Measurements from ENCODE around the gene STK10. TPM values are rescaled to one million over a fixed set of nuclear protein-coding genes. Genes with fewer than 3 reads are reported as not detected.

The STK10 gene
- total RNA-seq, 1 donor from 2014 or later = 72.5 TPM

GRCh38 chr5:172054611-172055153 lies 133.3 kb downstream of the STK10 start:
- intact Hi-C loops (cut with DNase I) = no loop called here
- TF ChIP-seq, protein P1, sequence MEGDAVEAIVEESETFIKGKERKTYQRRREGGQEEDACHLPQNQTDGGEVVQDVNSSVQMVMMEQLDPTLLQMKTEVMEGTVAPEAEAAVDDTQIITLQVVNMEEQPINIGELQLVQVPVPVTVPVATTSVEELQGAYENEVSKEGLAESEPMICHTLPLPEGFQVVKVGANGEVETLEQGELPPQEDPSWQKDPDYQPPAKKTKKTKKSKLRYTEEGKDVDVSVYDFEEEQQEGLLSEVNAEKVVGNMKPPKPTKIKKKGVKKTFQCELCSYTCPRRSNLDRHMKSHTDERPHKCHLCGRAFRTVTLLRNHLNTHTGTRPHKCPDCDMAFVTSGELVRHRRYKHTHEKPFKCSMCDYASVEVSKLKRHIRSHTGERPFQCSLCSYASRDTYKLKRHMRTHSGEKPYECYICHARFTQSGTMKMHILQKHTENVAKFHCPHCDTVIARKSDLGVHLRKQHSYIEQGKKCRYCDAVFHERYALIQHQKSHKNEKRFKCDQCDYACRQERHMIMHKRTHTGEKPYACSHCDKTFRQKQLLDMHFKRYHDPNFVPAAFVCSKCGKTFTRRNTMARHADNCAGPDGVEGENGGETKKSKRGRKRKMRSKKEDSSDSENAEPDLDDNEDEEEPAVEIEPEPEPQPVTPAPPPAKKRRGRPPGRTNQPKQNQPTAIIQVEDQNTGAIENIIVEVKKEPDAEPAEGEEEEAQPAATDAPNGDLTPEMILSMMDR (IDR thresholded peaks at IDR 0.05) = no peak
- Histone ChIP-seq H3K27ac (no peak overlapping the region), H3K36me3 (peaks cover 97% of the 10 kb centered on the region), H3K4me3 (no peak overlapping the region), H3K4me1 (no peaks in the 10 kb centered on the region), H3K9me3 (no peaks in the 10 kb centered on the region), H3K27me3 (ENCODE audit: low read depth) (no peaks in the 10 kb centered on the region)
- ATAC-seq = peak in 1 of 2 donors; percentile 39
- DNase-seq = no peak

DNA sequence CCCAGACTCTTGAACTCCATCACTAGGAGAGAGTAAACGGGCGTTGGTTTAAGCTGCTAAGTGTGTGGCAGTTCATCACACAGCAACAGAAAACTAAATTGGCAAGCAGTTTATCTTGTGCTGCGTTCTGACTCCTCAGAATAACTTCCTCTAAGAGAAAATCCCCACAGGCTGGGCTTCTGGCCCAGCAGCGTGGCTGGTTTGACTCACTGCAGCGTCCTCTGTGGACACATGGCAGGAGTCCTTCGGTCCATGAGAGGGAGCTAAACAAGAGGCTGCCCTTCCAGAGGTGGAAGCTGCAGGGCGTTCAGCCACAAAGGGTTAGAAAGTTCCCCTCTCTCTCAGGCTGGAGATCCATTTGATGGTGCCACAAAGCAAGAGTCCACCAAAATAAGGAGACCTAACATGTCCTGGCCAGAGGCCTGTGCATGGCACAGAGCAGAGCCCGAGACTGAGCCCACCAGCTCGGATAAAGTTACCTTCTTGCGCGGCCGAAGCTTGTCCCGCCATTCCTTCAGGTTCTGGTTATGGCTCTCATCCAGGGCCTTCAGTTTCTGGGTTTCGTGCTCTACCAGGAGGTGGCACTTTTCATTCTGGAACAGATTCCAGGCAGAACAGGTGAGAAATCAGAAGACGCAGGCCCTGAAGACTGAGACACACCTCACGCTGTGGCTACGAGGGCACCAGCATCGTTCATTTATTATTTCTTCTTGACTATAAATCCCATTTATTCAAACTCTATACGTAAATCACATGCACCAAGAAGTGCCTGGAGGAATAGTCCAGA lies 135.4 kb downstream of the STK10 start:
- intact Hi-C loops (cut with DNase I) = no loop called here
- no peaks in the 10 kb centered on the region for H3K9me3 ChIP-seq
- peaks cover 89% of the 10 kb centered on the region for H3K36me3 ChIP-seq
- TF ChIP-seq, protein P1 (IDR thresholded peaks at IDR 0.05) = peak; percentile 10
- ATAC-seq (no peak), DNase-seq (no peak)
- no peak overlapping the region for H3K4me3 ChIP-seq
- H3K4me1 ChIP-seq = no peaks in the 10 kb centered on the region
- H3K27me3 ChIP-seq (ENCODE audit: low read depth) = no peaks in the 10 kb centered on the region
- H3K27ac ChIP-seq = no peak overlapping the region

DNA sequence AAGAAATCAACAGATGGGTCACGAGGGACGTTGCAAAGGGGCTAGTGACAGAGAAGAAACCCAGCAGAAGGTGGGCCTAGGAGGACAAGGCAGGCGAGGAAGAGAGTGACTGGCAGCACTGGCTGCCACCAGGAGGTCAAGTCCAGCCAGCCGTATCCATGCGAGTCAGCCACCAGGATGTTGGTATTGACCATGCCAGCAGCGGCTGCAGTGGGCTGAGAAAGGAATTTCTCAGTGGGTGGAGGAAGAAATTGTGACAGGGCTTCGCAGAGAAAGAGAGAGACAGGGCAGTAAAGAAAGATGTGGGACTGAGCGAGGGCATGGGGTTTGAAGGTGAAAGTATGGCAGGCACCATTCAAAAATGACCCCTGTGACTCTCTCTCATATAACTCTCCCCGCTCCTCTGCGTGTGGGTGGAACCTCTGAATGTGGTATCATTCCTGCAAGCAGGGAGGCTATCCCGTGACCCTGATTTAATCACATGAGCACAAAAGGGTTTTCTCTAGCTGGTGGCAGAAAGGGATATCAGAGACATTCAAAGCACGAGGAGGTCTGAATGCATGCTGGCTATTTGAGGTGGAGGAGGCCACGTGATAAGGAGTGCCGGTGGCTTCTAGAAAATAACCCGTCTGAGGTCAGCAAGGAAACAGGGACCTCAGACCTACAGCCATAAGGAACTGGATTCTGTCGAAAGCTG lies 136.2 kb downstream of the STK10 start:
- TF ChIP-seq, protein P1 (IDR thresholded peaks at IDR 0.05) = no peak
- Histone ChIP-seq H3K27ac (no peak overlapping the region), H3K36me3 (peaks cover 81% of the 10 kb centered on the region)

DNA sequence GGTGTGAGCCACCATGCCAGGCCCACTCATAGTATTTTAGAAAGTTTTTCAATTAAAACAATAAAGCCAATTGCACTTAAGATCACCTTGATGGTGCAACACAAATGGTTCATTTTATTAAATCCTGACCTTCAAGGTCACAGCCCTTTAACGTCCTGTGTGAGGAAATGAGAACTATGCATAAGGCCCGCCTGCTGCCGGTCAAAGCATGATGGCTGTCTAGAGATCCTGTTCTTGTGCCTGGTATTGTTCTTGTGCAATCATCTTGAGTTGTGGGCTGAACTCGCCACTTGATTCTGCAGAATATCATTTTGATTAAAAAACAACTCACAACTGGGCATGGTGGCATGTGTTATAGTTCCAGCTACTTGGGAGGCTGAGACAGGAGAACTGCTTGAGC lies 137.9 kb downstream of the STK10 start:
- intact Hi-C loops (cut with DNase I) = no loop called here
- Histone ChIP-seq H3K27me3 (ENCODE audit: low read depth) (no peaks in the 10 kb centered on the region), H3K36me3 (peaks cover 72% of the 10 kb centered on the region)

More for the DNA sequence above, 136.2 kb downstream of the STK10 start:
- Histone ChIP-seq H3K27me3 (ENCODE audit: low read depth) (no peaks in the 10 kb centered on the region), H3K9me3 (no peaks in the 10 kb centered on the region), H3K4me1 (no peaks in the 10 kb centered on the region), H3K4me3 (no peak overlapping the region)
- DNase-seq = no peak
- no peak for ATAC-seq
- intact Hi-C loops (cut with DNase I) = no loop called here

GRCh38 chr5:172049226-172049796 lies 138.7 kb downstream of the STK10 start:
- intact Hi-C loops (cut with DNase I) = no loop called here
- TF ChIP-seq, protein P1 (IDR thresholded peaks at IDR 0.05) = no peak
- peaks cover 72% of the 10 kb centered on the region for H3K36me3 ChIP-seq

More for the DNA sequence above, 137.9 kb downstream of the STK10 start:
- no peak for ATAC-seq
- H3K4me3 ChIP-seq = no peak overlapping the region
- no peaks in the 10 kb centered on the region for H3K4me1 ChIP-seq
- H3K9me3 ChIP-seq = no peaks in the 10 kb centered on the region
- TF ChIP-seq, protein P1 (IDR thresholded peaks at IDR 0.05) = no peak
- no peak for DNase-seq
- no peak overlapping the region for H3K27ac ChIP-seq

More at GRCh38 chr5:172049226-172049796, 138.7 kb downstream of the STK10 start:
- no peaks in the 10 kb centered on the region for H3K27me3 ChIP-seq (ENCODE audit: low read depth)
- H3K27ac ChIP-seq = no peak overlapping the region
- ATAC-seq (no peak), DNase-seq (no peak)
- H3K4me1 ChIP-seq = no peaks in the 10 kb centered on the region
- H3K4me3 ChIP-seq = no peak overlapping the region
- no peaks in the 10 kb centered on the region for H3K9me3 ChIP-seq

Data from lower lobe of right lung (tissue), 2 donors.